Activated naive CD4-positive, alpha-beta T cell treated with anti-CD3 and anti-CD28 coated beads for 36 hours (primary cell): ENCODE data around the gene CKMT2. TPM values are rescaled to one million over a fixed set of nuclear protein-coding genes. Genes with fewer than 3 reads are reported as not detected.

Experiments used
- CTCF ChIA-PET: fragments of 350-600 bp; sonication (Branson Sonifier 250); formaldehyde crosslinking; loops from one replicate; lab custom pipeline; 2021; ENCODE audit warnings: antibody characterized with exemption; lab: Charles Lee
- DNase-seq: peaks from one replicate; pipeline ENCODE4 v3.0.0-alpha.2; 2020
- H3K27ac Mint-ChIP-seq: one replicate; pipeline ENCODE4 v1.8.0; 2021; ENCODE audit warnings: mild to moderate bottlenecking, mixed read lengths
- H3K27me3 Mint-ChIP-seq: one replicate; pipeline ENCODE4 v1.8.0; 2021; ENCODE audit warnings: low read depth, mixed read lengths
- H3K36me3 Mint-ChIP-seq: one replicate; pipeline ENCODE4 v1.8.0; 2021; ENCODE audit warnings: low read depth, mixed read lengths
- H3K4me1 Mint-ChIP-seq: one replicate; pipeline ENCODE4 v1.8.0; 2021; ENCODE audit warnings: low read depth, mixed read lengths
- H3K4me3 Mint-ChIP-seq: one replicate; pipeline ENCODE4 v1.8.0; 2021; ENCODE audit warnings: mild to moderate bottlenecking, moderate library complexity, mixed read lengths
- H3K9me3 Mint-ChIP-seq: one replicate; pipeline ENCODE4 v1.8.0; 2021; ENCODE audit warnings: mixed read lengths
- intact Hi-C: fragments of 100-400 bp; cut with micrococcal nuclease; formaldehyde crosslinking; loops from one replicate; pipeline ENCODE4 v1.15.1; 2023
- total RNA-seq, 2 experiments: library from RNA; stranded (reverse); gene quantifications; one replicate each; pipeline ENCODE4 v1.2.3, GENCODE V29; 2021

Gene CKMT2
- total RNA-seq, 2 experiments from 2014 or later, result not detected

GRCh38 chr5:81203729-81204128 lies 29.4 kb upstream of the CKMT2 start:
- CTCF ChIA-PET, result interaction anchor here (1.0 to 1.9 kb wide), 2 partner anchors 8 to 35 kb away, joined by 3 to 7 read pairs; no protein-coding TSS in a partner anchor
- H3K36me3 Mint-ChIP-seq, result peaks cover 4% of the 10 kb centered on the region
- no peak for DNase-seq
- intact Hi-C loops, result no loop called here
- H3K9me3 Mint-ChIP-seq, result no peaks in the 10 kb centered on the region
- H3K27me3 Mint-ChIP-seq, result no peaks in the 10 kb centered on the region
- H3K4me1 Mint-ChIP-seq, result no peaks in the 10 kb centered on the region
- no peak overlapping the region for H3K4me3 Mint-ChIP-seq
- no peak overlapping the region for H3K27ac Mint-ChIP-seq

DNA sequence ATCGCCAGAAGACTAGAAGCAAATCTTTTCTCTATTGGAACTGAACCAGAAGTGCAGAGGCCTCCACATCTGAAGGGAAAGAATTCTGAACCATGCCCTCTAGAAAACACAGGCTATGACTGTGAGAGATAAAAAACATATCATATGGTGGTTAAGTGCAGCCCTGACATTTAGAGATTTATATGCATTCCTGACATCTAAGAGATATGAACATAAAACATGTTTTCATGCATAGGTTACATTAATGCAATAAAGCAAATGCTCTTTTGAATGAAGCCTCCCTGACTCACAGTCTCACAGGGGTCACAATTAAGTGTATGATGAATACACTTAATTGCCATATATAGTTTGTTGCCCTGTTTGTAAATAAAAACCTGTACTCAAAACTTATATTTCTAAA lies 28.9 kb upstream of the CKMT2 start:
- no peak overlapping the region for H3K27ac Mint-ChIP-seq

DNA sequence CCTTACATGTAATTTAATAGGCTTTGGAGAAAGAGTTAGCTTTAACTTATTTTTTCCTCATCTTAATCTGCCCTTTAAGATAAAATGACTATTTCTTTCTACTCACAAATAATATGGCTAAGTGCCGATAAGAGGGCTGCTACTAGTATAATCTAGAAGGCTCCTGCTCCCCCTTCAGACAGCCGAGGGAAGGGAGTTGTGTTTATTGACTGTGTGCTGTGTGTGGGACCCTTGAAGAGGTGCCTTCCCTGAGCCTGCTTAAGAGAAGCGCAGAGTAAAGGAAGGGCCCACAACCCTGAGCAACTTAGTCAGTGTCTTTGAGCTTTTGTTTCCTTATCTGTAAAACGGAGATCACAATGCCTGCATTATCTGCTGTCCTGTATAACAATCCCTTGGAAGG lies 28.1 kb upstream of the CKMT2 start:
- intact Hi-C loops, result no loop called here
- Mint-ChIP-seq H3K9me3 (no peaks in the 10 kb centered on the region), H3K27me3 (no peaks in the 10 kb centered on the region), H3K4me1 (no peaks in the 10 kb centered on the region), H3K27ac (no peak overlapping the region), H3K4me3 (no peak overlapping the region), H3K36me3 (peaks cover 4% of the 10 kb centered on the region)
- DNase-seq, result no peak
- CTCF ChIA-PET, result interaction anchor here (0.6 to 1.9 kb wide), 5 partner anchors 9 to 588 kb away, joined by 3 to 7 read pairs (median 3); no protein-coding TSS in a partner anchor

More for the DNA sequence above, 28.9 kb upstream of the CKMT2 start:
- Mint-ChIP-seq H3K36me3 (peaks cover 4% of the 10 kb centered on the region), H3K4me3 (no peak overlapping the region), H3K9me3 (no peaks in the 10 kb centered on the region), H3K27me3 (no peaks in the 10 kb centered on the region), H3K4me1 (no peaks in the 10 kb centered on the region)
- intact Hi-C loops, result no loop called here
- DNase-seq, result no peak
- CTCF ChIA-PET, result interaction anchor here (1.0 to 1.9 kb wide), 2 partner anchors 9 to 35 kb away, joined by 3 to 7 read pairs; no protein-coding TSS in a partner anchor

- intact Hi-C loops, result no loop called here
- Mint-ChIP-seq H3K9me3 (no peaks in the 10 kb centered on the region), H3K27me3 (no peaks in the 10 kb centered on the region), H3K27ac (no peak overlapping the region), H3K4me3 (no peak overlapping the region), H3K4me1 (no peaks in the 10 kb centered on the region), H3K36me3 (peaks cover 2% of the 10 kb centered on the region)
- DNase-seq, result peak; percentile 32
- CTCF ChIA-PET, result interaction anchor here (0.6 to 0.9 kb wide), 2 partner anchors 13 to 92 kb away, joined by 3 read pairs; no protein-coding TSS in a partner anchor
Observed at GRCh38 chr5:81207009-81207408, 26.1 kb upstream of the CKMT2 start.

GRCh38 chr5:81208904-81209303 lies 24.2 kb upstream of the CKMT2 start:
- no peaks in the 10 kb centered on the region for H3K4me1 Mint-ChIP-seq
- CTCF ChIA-PET, result no interaction called here
- no peaks in the 10 kb centered on the region for H3K27me3 Mint-ChIP-seq
- no peaks in the 10 kb centered on the region for H3K9me3 Mint-ChIP-seq
- no peak overlapping the region for H3K27ac Mint-ChIP-seq
- intact Hi-C loops, result no loop called here
- no peak overlapping the region for H3K4me3 Mint-ChIP-seq
- H3K36me3 Mint-ChIP-seq, result peaks cover 8% of the 10 kb centered on the region
- no peak for DNase-seq

DNA sequence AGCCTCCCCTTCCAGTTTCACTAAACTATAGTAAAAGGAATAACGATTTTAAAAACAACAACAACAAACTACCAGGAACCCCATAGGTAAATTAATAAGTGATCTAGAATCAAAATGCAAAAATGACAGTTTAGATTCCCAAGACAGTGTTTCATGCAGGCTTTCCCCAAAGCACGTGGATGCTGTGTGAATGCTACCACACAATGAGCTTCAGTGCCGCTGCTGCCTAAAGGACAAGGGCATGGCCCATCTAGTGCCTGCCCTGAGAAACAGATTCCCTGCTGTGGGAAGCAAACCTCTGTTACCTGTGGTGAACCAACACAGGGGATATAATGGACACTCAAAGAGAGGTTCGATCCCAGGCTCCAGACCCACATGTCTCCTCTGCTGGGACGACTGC lies 23.7 kb upstream of the CKMT2 start:
- no peak for DNase-seq
- Mint-ChIP-seq H3K27me3 (no peaks in the 10 kb centered on the region), H3K27ac (no peak overlapping the region), H3K4me1 (no peaks in the 10 kb centered on the region), H3K36me3 (peaks cover 8% of the 10 kb centered on the region), H3K4me3 (no peak overlapping the region), H3K9me3 (no peaks in the 10 kb centered on the region)
- CTCF ChIA-PET, result interaction anchor here (1.1 kb wide), 1 partner anchor 487 kb away, joined by 3 read pairs; no protein-coding TSS in a partner anchor
- intact Hi-C loops, result no loop called here

- H3K27ac Mint-ChIP-seq, result no peak overlapping the region
- H3K27me3 Mint-ChIP-seq, result no peaks in the 10 kb centered on the region
- H3K9me3 Mint-ChIP-seq, result no peaks in the 10 kb centered on the region
- intact Hi-C loops, result no loop called here
- H3K36me3 Mint-ChIP-seq, result peaks cover 10% of the 10 kb centered on the region
- no peak for DNase-seq
- no peaks in the 10 kb centered on the region for H3K4me1 Mint-ChIP-seq
- CTCF ChIA-PET, result interaction anchor here (1.1 kb wide), 1 partner anchor 487 kb away, joined by 3 read pairs; no protein-coding TSS in a partner anchor
- no peak overlapping the region for H3K4me3 Mint-ChIP-seq
Observed at GRCh38 chr5:81209869-81210493, 23.1 kb upstream of the CKMT2 start.

DNA sequence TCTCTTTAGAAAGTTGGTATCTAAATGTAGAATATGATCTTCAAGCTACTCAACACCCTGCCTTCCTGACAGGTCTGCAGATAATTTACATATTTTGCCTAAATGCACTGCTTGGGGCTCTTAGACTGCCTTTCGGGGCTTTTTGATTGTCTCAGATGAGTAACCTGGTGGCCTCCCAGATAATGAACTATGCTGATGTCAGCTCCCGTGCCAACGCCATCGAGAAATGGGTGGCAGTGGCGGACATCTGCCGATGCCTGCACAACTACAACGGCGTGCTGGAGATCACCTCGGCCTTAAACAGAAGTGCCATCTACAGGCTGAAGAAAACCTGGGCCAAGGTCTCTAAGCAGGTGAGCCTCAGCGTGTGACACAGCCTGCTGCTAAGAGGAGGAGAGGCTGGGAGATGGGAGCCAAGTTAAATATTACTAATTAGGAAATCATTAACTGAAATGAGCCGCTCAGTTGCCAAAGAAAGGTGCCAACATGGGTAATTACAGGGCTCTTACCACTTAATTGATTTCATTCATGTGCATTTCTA lies 20.8 kb upstream of the CKMT2 start:
- intact Hi-C loops, result no loop called here
- H3K9me3 Mint-ChIP-seq, result no peaks in the 10 kb centered on the region
- H3K27ac Mint-ChIP-seq, result no peak overlapping the region
- no peak overlapping the region for H3K4me3 Mint-ChIP-seq
- H3K36me3 Mint-ChIP-seq, result peaks cover 11% of the 10 kb centered on the region
- DNase-seq, result no peak
- no peaks in the 10 kb centered on the region for H3K4me1 Mint-ChIP-seq
- CTCF ChIA-PET, result interaction anchor here (0.6 kb wide), 1 partner anchor 276 kb away, joined by 3 read pairs; no protein-coding TSS in a partner anchor
- no peaks in the 10 kb centered on the region for H3K27me3 Mint-ChIP-seq

DNA sequence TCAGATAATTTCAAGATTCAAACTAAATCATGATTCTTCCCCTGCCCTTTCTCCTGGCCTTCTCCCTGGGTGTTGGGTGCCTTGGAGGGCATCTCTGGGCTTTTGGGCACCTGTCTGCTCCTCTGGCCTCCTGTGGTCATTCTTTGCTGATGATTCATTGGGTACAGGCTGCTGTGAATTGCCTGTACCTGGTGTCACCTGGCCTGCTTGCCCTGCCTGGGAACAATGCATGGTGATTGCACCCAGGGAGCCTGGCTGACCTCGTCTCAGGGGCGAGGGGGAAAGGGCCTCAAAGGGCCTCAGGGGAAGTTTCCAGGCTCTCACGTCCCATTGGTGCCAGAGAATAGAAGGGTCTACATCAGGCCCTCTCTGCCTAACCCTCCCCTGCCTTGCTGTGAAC lies 20.1 kb upstream of the CKMT2 start:
- CTCF ChIA-PET, result no interaction called here
- Mint-ChIP-seq H3K36me3 (peaks cover 12% of the 10 kb centered on the region), H3K9me3 (no peaks in the 10 kb centered on the region), H3K4me3 (no peak overlapping the region), H3K27ac (no peak overlapping the region), H3K27me3 (no peaks in the 10 kb centered on the region), H3K4me1 (no peaks in the 10 kb centered on the region)
- intact Hi-C loops, result no loop called here
- no peak for DNase-seq

DNA sequence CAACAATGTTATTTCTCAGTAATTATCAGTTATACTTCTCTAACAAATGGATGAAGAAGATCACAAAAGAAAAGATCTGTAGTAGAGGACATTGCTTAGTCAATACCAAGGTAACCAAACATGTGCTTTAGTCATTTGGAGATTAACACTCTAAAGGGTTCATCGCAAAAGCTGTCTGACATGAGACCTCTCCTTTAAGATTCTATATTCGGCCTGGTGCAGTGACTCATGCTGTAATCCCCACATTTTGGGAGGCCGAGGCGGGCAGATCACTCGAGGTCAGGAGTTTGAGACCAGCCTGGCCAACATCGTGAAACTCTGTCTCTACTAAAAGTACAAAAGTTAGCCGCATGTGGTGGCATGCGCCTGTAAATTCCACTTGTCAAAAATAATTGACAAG lies 18.3 kb upstream of the CKMT2 start:
- H3K36me3 Mint-ChIP-seq, result peaks cover 17% of the 10 kb centered on the region
- H3K9me3 Mint-ChIP-seq, result no peaks in the 10 kb centered on the region
- no peak overlapping the region for H3K4me3 Mint-ChIP-seq
- no peak for DNase-seq
- H3K27ac Mint-ChIP-seq, result no peak overlapping the region
- CTCF ChIA-PET, result no interaction called here
- intact Hi-C loops, result no loop called here
- H3K27me3 Mint-ChIP-seq, result no peaks in the 10 kb centered on the region
- no peaks in the 10 kb centered on the region for H3K4me1 Mint-ChIP-seq

DNA sequence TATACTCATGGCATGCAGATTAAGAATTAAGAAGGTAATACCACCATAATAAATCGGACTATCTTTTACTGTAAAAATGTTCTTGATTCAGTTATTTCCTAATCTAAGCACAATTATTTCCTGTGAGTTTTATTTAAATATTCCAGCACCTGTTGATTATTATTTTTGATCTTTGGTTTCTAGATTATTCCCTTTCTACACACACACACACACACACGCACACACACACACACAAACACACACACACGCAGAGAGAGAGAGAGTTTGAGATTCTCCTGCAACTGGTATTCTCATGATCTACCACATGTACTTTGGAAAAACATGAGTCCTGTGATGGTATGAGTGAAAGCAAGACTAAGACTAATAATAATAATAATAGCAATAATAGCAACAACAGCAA lies 17.0 kb upstream of the CKMT2 start:
- Mint-ChIP-seq H3K9me3 (no peaks in the 10 kb centered on the region), H3K4me3 (no peak overlapping the region), H3K27me3 (no peaks in the 10 kb centered on the region), H3K27ac (no peak overlapping the region), H3K36me3 (peaks cover 17% of the 10 kb centered on the region), H3K4me1 (no peaks in the 10 kb centered on the region)
- CTCF ChIA-PET, result interaction anchor here (0.6 kb wide), 1 partner anchor 71 kb away, joined by 3 read pairs; no protein-coding TSS in a partner anchor
- intact Hi-C loops, result no loop called here
- DNase-seq, result no peak

- H3K36me3 Mint-ChIP-seq, result peaks cover 11% of the 10 kb centered on the region
- intact Hi-C loops, result no loop called here
- no peaks in the 10 kb centered on the region for H3K4me1 Mint-ChIP-seq
- no peaks in the 10 kb centered on the region for H3K9me3 Mint-ChIP-seq
- H3K27me3 Mint-ChIP-seq, result no peaks in the 10 kb centered on the region
- CTCF ChIA-PET, result no interaction called here
- H3K27ac Mint-ChIP-seq, result no peak overlapping the region
- H3K4me3 Mint-ChIP-seq, result no peak overlapping the region
- no peak for DNase-seq
Observed at GRCh38 chr5:81219389-81219788, 13.7 kb upstream of the CKMT2 start.

DNA sequence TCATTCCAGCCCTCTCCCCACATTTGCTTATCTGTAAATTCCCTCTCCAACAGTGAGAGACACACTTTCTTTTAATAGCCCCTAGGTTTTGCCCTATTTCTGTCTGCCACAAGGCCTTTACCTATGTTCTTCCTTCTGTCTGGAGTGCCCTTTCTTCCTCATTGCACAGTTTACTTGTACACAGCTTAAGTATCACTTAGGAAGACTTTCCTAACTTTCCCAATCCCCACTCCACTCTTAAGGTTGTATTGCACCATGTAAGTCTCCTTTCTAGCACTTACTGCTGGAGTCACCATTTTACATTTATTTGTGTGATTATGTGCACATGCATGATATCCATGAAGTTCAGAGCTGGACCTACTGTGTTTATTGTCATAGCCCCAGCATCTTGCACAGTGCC lies 10.8 kb upstream of the CKMT2 start:
- no peak overlapping the region for H3K27ac Mint-ChIP-seq
- no peaks in the 10 kb centered on the region for H3K27me3 Mint-ChIP-seq
- intact Hi-C loops, result no loop called here
- no peak overlapping the region for H3K4me3 Mint-ChIP-seq
- no peaks in the 10 kb centered on the region for H3K4me1 Mint-ChIP-seq
- no peak for DNase-seq
- CTCF ChIA-PET, result interaction anchor here (1.2 kb wide), 1 partner anchor 27 kb away, joined by 3 read pairs; no protein-coding TSS in a partner anchor
- H3K9me3 Mint-ChIP-seq, result no peaks in the 10 kb centered on the region
- H3K36me3 Mint-ChIP-seq, result peaks cover 10% of the 10 kb centered on the region
